T-helper 2 cell treated with Interferon-gamma antibody and Interleukin-4, amounts not matched to agents 100 ng/mL and 5 ng/mL, for 36 hours (primary cell): ENCODE data around the gene MYG1. TPM values are rescaled to one million over a fixed set of nuclear protein-coding genes. Genes with fewer than 3 reads are reported as not detected.

ENCODE experiments used
- intact Hi-C: fragments of 100-400 bp; cut with micrococcal nuclease; formaldehyde crosslinking; loops from one replicate; pipeline ENCODE4 v1.15.1; 2023
- total RNA-seq: library from RNA; stranded (reverse); gene quantifications from 2 replicates; pipeline ENCODE4 v1.2.3, GENCODE V29; 2022

Gene MYG1
- total RNA-seq, 1 donor from 2014 or later = 64.5 TPM

GRCh38 chr12:53279888-53280498, 19.5 kb upstream of the MYG1 start:
- intact Hi-C loops = no loop called here

- intact Hi-C loops = no loop called here
Measured at GRCh38 chr12:53286448-53286847, 13.0 kb upstream of the MYG1 start.

GRCh38 chr12:53287741-53288216, 11.7 kb upstream of the MYG1 start:
- intact Hi-C loops = loop anchor here (1.0 kb wide), 2 partner anchors 74 to 128 kb away; no protein-coding TSS in a partner anchor

DNA sequence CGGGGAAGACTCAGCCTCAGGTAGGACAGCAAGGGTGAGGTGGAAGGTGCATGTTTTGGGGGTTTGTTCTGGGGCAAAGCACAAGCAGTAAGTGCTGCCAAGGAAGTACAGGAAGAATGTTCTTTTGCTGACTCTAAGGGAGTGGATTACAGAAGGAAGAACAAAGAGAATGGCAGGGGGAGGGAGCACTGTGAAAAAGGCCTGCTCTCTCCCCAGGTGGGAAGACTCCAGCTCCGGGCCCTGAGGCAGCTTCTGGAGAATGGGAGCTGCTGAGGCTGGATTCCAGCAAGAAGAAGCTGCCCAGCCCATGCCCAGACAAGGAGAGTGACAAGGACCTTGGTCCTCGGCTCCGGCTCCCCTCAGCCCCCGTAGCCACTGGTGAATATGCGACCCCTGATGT, 11.2 kb upstream of the MYG1 start:
- intact Hi-C loops = no loop called here

- intact Hi-C loops = no loop called here
Measured at GRCh38 chr12:53289891-53290290, 9.6 kb upstream of the MYG1 start.

GRCh38 chr12:53290661-53291060, 8.8 kb upstream of the MYG1 start:
- intact Hi-C loops = no loop called here

DNA sequence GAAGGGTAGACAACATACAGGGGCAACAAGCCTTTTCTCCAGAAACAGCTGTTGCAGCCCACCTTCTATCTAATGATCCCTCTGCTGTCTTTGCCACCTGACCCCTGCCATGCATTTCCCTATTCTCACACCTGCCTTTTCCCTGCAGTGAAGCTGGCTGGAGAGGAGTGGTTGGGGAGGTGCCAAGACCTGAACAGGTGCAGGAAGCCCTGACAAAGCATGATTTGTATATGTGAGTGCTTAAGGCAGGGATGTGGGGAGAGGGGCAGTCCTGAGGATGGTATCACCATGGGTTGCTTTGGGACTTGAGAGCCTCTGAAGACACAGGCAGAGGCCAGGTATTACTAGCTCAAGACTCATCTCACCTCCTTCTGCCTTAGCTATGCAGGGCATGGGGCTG, 7.1 kb upstream of the MYG1 start:
- intact Hi-C loops = no loop called here

DNA sequence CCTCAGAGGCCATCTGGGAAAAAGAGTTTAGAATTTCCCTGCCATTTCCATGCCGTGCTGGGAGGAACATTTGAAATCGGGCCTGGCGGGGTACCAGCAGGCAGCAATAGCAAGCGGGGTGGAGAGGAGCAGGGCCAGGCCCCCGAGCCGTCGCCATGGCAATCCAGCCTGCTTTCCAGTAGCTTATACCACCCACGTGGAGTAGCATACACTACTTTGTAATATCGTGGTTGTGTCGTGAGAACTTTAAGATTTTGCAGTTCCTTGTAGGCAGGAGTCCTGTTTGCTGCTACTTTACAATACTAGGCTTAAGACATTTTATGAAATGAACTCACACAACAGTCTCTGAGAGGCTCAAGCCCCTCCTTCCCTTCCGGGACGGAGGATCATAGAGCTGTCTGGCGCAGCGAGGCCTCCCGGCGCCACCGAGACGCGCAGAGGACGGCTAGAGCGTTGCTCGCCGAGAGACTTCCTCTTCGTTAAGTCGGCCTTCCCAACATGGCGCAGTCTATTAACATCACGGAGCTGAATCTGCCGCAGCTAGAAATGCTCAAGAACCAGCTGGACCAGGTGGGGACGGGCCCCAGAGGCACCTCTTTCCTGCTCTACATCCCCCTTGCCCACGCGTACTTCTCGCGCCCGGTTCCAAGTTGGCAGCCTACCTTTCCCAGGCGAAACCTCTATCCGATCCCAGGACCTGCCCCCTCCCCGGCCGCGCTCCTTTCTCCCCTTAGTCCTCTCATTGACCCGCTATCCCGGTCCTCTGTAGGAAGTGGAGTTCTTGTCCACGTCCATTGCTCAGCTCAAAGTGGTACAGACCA, 4.2 kb upstream of the MYG1 start, which contains the start of gene PFDN5:
TSS of gene PFDN5 (plus strand) at position 473 of the 821 bp plus-strand sequence. CDS start at position 499, 26 bp downstream.
- intact Hi-C loops = loop anchor here (1.0 to 5.0 kb wide), 7 partner anchors 26 to 157 kb away; partner anchors contain the start of genes AAAS, CSAD, ITGB7 and PCBP2

DNA sequence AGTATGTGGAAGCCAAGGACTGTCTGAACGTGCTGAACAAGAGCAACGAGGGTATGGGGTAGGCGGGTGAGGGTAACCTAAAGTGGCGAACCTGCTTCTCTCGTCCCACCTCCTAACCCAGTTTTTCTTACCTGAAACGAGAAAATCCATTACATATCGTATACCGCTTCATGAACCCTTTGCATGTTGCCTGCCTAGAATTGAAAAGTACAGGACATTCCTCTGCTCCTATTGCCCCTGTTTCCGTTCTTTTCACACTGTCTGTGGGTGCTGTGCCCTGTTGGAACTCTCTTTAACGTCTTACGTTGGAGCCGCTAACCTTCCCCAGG, 3.6 kb upstream of the MYG1 start:
- intact Hi-C loops = loop anchor here (1.0 to 5.0 kb wide), 7 partner anchors 25 to 156 kb away; partner anchors contain the start of genes AAAS, CSAD, ITGB7 and PCBP2

GRCh38 chr12:53297106-53297505, 2.4 kb upstream of the MYG1 start:
- intact Hi-C loops = loop anchor here (5.0 kb wide), 2 partner anchors 45 to 155 kb away; partner anchors contain the start of gene PCBP2

- intact Hi-C loops = loop anchor here (5.0 kb wide), 2 partner anchors 46 to 154 kb away; partner anchors contain the start of gene PCBP2
Measured at GRCh38 chr12:53298164-53298563, 1.3 kb upstream of the MYG1 start.

DNA sequence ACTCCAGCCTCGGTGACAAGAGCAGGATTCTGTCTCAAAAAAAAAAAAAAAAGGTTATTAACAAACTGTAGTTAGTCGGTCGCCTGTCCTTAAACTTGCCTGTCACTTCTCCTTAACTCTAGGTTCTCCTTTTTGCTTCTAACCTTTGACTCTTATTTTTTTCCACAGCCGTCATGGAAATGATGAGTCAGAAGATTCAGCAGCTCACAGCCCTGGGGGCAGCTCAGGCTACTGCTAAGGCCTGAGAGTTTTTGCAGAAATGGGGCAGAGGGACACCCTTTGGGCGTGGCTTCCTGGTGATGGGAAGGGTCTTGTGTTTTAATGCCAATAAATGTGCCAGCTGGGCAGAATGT, 418 bp upstream of the MYG1 start:
- intact Hi-C loops = loop anchor here (1.0 to 5.0 kb wide), 6 partner anchors 22 to 153 kb away; partner anchors contain the start of genes AAAS, CSAD, ESPL1 and PCBP2

DNA sequence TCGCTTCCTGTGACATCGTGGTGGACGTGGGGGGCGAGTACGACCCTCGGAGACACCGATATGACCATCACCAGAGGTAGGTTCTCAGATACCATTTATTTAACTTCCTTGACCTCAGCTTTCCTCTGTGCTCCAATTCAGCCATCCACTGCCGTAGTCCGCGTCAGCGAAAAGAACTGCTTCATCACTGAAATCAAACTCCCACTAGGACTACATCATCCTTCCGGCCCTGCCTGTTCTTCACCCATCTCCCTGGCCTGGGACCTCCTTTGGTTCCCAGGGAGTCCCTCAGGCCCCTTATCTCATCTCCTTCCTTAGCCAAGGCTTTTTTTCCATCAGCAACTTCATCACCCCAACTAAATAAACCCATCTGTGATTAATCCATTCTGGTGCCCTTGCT, 692 bp downstream of the MYG1 start:
- intact Hi-C loops = no loop called here

GRCh38 chr12:53302903-53303302, 3.4 kb downstream of the MYG1 start:
- intact Hi-C loops = no loop called here

GRCh38 chr12:53306826-53307225, 7.3 kb downstream of the MYG1 start:
- intact Hi-C loops = no loop called here

DNA sequence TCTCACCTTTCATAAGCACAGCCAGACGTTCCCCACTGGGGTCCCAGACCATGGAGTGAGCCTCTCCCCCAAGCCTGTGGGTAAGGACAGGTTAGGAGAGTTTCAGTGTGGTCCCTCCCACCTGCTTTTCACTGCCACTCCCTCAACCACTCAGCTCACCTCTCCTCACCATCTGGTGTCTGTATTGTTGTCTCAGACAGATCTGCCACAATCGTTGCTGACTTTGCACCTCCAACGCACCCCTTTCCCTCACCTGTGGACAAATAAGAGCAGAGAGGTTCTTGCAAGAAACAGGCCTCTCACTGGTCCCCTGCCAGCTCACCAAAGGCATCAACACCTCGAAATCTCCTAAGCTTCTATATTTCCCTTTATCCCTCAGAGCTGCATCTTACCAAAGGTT, 8.8 kb downstream of the MYG1 start:
- intact Hi-C loops = no loop called here

DNA sequence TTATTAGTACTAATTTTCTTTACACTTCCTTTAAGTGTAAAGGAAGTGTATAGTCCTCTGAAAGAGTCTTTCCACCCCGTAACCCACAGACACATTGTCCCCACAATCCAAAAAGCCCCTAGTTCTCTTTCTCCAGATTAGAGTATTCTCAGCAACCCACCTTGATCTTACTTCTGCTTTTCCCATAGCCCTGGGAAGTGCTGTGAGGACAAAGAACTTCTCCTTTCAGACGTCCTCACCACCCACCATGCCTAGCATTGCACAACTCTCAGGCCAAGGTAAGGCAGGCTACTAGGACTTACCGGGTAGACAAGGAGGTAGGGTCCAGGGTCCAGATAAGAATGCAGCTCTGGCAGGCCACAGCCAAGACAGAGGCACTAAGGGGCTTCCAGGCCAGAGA, 14.5 kb downstream of the MYG1 start:
- intact Hi-C loops = no loop called here

- intact Hi-C loops = loop anchor here (1.0 to 10.0 kb wide), 11 partner anchors 21 to 354 kb away; partner anchors contain the start of genes ATF7, ATP5MC2, CSAD and EIF4B
Measured at GRCh38 chr12:53320352-53321195, 21.1 kb downstream of the MYG1 start.

- intact Hi-C loops = loop anchor here (1.0 to 10.0 kb wide), 8 partner anchors 21 to 351 kb away; partner anchors contain the start of genes ATF7, ATP5MC2, ESPL1 and SP1
Measured at GRCh38 chr12:53324113-53324778, 24.8 kb downstream of the MYG1 start.

DNA sequence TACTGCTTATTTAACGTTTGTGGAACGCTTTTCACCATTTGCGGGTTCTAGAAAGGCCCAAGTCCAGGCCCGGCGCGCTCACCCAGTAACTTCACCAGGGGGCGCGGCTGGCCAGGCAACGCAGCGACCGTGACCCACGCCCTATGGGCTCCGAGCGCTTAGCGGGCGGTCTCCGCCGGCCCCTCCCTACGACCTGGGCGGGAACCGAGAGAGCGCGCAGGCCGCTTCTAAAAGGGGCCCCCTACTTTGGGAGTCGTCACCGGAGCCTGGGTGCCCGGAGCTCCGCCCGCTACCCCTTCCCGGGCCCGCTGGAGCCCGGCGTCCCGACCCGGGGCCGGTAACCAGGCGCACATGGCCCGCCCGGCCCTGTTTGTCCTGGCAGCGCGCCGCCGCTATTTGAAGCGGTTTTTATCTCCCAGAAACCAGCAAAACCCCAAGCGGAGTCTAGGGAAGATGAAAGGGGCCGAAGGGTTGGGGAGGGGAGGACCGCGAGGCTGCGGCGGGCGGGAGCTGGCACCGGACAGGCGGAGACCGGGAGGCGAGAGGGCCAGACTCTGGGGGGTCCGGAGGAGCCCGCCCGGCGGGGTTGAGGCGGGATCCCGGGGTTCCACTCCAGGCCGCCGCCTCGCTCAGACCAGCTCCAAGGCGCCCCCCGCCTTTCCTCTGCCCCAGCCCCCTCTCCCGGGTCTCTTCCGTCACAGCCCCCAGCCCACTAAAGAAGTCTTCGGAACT, 25.4 kb downstream of the MYG1 start:
- intact Hi-C loops = loop anchor here (1.0 to 10.0 kb wide), 9 partner anchors 20 to 350 kb away; partner anchors contain the start of genes ATF7, ATP5MC2, ESPL1 and SP1
